GM21825 (cell line): ENCODE measurements around the gene METTL21A.

ENCODE experiments used
- ATAC-seq: cut with Tn5 transposase; IDR thresholded peaks from one replicate; pipeline ENCODE4 v1.9.1; 2021; ENCODE audit warnings: mild to moderate bottlenecking, moderate library complexity; ENCODE audit not compliant: unreplicated experiment

Gene METTL21A

DNA sequence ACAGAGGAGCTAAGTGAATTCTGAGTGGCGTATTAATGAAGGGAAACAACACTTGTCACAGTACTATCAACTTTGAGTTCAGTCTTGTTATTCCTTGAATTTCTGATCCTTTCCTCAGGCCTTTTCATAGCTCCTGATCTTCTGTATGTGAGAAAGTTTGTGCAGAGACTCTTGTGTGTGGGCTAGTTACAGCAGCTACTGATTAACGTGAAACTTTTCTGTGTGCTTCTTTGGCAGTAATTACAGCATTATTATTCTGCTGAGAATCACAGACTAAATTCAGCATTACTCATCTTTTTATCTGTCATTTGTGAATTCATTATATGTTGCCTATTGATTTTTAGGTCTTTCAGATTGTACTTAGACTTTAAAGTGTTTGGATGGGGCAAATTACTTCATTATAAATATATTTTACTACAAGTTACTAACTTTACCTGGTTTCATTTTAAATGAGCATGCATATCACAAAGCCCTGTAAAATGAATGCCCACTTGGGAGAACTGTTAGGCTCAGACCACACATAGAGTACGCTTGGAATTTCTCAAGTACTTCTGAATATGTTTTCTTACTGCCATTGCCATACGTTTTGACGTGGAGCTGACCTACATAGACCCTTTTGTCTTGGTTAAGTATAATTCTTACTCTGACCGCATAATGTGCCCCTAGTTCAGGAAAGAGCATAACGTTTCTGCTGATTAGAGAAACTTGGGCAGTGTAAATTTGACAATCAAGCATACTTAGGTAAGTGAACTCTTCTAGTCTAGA, 59.3 kb downstream of the METTL21A start:
- ATAC-seq, result no peak
